GM21619 (cell line): ENCODE data around the gene GART.

Experiments
- ATAC-seq: cut with Tn5 transposase; IDR thresholded peaks from one replicate; pipeline ENCODE4 v1.9.1; 2021; ENCODE audit not compliant: unreplicated experiment

The GART gene

GRCh38 chr21:33554236-33554981 is 12.5 kb upstream of the GART start:
- no peak for ATAC-seq

DNA sequence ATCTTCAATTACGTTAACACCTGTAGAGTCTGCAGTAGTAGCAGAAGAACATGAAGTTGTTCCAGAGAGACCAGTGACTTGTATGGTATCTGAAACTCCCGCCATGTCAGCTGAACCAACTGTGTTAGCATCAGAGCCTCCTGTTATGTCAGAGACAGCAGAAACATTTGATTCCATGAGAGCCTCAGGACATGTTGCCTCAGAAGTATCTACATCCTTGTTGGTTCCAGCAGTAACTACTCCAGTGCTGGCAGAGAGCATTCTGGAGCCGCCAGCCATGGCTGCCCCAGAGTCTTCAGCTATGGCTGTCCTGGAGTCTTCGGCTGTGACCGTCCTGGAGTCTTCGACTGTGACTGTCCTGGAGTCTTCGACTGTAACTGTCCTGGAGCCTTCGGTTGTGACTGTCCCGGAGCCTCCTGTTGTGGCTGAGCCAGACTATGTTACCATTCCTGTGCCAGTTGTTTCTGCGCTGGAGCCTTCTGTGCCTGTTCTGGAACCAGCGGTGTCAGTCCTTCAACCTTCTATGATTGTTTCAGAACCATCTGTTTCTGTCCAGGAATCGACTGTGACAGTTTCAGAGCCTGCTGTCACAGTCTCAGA is 11.2 kb upstream of the GART start:
- ATAC-seq = no peak

DNA sequence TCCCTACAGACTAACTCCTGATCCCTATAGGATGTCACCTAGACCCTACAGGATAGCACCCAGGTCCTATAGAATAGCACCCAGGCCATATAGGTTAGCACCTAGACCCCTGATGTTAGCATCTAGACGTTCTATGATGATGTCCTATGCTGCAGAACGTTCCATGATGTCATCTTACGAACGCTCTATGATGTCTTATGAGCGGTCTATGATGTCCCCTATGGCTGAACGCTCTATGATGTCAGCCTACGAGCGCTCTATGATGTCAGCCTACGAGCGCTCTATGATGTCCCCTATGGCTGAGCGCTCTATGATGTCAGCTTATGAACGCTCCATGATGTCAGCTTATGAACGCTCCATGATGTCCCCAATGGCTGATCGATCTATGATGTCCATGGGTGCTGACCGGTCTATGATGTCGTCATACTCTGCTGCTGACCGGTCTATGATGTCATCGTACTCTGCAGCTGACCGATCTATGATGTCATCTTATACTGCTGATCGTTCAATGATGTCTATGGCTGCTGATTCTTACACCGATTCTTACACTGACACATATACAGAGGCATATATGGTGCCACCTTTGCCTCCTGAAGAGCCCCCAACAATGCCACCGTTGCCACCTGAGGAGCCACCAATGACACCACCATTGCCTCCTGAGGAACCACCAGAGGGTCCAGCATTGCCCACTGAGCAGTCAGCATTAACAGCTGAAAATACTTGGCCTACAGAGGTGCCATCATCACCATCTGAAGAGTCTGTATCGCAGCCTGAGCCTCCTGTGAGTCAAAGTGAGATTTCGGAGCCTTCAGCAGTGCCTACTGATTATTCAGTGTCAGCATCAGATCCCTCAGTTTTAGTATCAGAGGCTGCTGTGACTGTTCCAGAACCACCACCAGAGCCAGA is 10.4 kb upstream of the GART start:
- ATAC-seq = no peak

DNA sequence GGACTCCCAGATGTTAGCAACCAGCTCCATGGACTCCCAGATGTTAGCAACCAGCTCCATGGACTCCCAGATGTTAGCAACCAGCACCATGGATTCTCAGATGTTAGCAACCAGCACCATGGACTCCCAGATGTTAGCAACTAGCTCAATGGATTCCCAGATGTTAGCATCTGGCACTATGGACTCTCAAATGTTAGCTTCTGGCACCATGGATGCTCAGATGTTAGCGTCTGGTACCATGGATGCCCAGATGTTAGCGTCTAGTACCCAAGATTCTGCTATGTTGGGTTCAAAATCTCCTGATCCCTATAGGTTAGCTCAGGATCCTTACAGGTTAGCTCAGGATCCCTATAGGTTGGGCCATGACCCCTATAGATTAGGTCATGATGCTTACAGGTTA is 9.7 kb upstream of the GART start:
- ATAC-seq = no peak

GRCh38 chr21:33550772-33551660 is 9.1 kb upstream of the GART start:
- ATAC-seq = no peak

DNA sequence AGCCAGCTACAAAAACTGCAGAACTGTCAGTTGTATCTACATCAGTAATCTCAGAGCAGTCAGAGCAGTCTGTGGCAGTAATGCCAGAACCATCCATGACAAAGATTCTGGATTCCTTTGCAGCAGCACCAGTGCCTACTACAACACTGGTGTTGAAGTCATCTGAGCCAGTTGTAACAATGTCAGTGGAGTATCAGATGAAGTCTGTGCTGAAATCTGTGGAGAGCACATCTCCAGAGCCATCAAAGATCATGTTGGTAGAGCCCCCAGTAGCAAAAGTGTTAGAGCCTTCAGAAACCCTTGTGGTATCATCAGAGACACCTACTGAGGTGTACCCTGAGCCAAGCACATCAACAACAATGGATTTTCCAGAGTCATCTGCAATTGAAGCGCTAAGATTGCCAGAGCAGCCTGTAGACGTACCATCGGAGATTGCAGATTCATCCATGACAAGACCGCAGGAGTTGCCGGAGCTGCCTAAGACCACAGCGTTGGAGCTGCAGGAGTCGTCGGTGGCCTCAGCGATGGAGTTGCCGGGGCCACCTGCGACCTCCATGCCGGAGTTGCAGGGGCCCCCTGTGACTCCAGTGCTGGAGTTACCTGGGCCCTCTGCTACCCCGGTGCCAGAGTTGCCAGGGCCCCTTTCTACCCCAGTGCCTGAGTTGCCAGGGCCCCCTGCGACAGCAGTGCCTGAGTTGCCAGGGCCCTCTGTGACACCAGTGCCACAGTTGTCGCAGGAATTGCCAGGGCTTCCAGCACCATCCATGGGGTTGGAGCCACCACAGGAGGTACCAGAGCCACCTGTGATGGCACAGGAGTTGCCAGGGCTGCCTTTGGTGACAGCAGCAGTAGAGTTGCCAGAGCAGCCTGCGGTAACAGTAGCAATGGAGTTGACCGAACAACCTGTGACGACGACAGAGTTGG is 8.2 kb upstream of the GART start:
- ATAC-seq = no peak

DNA sequence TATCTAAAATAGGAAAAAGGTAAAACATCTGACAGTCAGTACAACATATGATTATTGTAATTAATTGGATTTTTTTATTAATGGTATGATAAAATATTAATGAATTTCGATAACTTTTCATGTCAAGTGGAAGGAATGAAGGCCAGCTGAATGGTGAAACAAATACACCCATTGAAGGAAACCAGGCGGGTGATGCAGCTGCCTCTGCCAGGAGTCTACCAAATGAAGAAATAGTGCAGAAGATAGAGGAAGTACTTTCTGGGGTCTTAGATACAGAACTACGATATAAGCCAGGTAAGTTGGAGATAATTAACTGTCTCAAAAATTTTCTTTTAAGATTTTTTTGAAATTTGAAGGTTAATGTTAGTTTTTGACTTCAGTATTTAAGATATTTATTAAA is 4.2 kb upstream of the GART start:
- no peak for ATAC-seq

DNA sequence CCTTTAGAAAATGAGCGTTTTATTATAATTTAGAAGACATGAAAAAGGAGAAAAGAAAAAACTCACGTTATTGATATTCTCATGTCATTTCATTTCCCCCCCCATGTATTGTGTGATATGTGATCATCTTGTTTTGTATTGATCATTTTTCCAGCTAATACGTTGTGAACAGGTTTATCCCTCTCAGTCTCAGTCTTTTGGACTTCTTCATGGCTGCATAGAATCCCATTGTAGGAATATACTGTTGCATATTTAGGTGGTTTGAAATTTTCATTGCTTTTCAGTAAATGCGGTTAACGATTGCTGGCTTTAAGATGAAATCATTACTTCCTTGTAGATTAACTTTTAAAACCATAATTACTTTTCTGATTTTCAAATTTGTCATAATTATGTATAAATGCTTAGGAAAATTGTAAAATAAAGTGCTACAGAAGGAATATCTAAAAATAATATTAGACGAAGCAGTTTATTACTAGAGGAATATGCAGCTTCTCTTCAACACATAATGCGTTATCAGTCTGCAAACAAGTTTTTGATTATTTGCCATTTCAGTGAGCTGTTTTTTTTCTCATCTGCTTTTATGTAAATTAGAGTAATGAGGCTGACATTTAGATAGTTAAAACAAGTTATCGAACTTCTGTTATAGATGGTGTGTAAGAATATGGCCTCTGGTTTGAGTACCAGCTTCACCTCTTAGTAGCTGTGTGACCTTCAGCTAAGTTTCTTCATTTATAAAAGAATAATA is 2.7 kb upstream of the GART start:
- ATAC-seq = no peak

GRCh38 chr21:33543505-33544129 is 1.7 kb upstream of the GART start:
- no peak for ATAC-seq

GRCh38 chr21:33542640-33543504 is 955 bp upstream of the GART start, which contains the start of gene SON:
Gene SON (plus strand): TSS chr21:33543038. CDS start chr21:33543093, 55 bp downstream.
- ATAC-seq = peak; percentile 93

DNA sequence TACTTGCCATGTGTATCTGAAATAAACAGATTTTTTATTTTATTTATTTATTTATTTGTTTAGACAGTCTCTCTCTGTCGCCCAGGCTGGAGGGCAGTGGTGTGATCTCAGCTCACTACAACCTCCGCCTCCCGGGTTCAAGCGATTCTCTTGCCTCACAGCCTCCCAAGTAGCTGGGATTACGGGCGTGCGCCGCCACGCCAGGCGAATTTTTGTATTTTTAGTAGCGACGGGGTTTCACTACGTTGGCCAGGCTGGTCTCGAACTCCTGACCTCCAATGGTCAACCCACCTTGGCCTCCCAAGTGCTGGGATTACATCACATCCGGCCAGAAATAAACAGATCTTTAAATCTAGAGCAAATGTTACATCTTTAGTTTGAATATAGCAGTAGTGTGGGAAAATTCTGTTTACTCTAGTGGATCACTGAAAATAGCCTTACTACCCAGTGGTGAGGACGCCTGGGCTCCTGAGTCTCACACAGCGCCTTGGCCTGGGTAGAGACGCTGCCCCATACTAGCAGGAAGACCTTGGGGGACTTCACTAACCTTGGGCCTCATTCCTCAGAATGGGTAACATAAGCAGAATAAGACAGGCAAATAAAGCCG is 709 bp downstream of the GART start:
- ATAC-seq = no peak

DNA sequence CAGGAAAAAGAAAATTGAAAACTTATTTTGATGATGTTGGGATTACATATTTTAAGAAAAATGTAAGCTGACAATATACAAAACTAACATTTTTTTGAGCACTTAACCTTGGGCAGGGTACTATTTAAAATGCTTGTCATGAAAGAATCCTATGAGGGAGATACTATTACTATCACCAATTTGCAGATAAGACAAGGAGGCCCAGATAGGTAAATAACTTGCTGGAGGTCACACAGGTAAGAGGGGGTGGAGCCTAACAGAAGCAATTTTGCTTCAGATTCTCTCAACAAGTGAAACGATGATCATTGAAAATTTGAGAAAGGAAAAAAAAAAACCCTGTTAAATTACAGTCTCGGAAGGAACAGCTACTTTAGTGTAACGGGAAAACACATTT is 1.2 kb downstream of the GART start:
- no peak for ATAC-seq

GRCh38 chr21:33539616-33540015 is 2.3 kb downstream of the GART start:
- ATAC-seq = no peak

DNA sequence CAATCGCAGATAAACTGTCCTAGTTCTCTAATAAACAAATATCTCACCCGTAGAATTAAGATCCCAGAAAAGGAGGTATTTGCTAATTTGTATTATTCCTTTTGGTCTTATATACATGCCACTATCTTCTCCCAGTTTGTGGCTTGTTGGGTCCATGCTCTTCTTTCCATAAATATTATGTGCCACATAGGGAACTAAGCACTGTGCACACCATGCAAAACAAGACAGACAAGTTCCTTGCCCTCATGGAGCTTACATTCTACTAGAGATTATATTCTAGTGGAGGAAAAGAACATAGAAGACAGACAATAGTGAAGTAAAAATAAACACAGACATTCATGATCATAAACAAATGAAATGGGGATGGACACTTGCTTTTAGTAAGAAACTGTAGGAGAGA is 4.7 kb downstream of the GART start:
- ATAC-seq = no peak

GRCh38 chr21:33531007-33531406 is 10.9 kb downstream of the GART start:
- ATAC-seq = no peak

GRCh38 chr21:33522953-33523349 is 19.0 kb downstream of the GART start:
- ATAC-seq = no peak

- ATAC-seq = no peak
These were observed 19.5 kb downstream of the GART start for GRCh38 chr21:33522297-33522952.
